WERI-Rb-1 (cell line): ENCODE data around the gene ANKRD6.
"Not testable (repeated sequence)": the region's sequence is repeated elsewhere in the genome, so short reads cannot be mapped to it uniquely, and the experiment has no call there.

Experiments used
- DNase-seq: peaks from one replicate; pipeline ENCODE4 v3.0.0-alpha.2; 2020
- H3K27ac ChIP-seq: fragments of 250-450 bp; sonication (Bioruptor Pico); 2 replicates; pipeline ENCODE4 v1.5.1; 2020; ENCODE audit warnings: mild to moderate bottlenecking, moderate library complexity
- H3K27me3 ChIP-seq: fragments of 250-450 bp; sonication (Bioruptor Pico); 2 replicates; pipeline ENCODE4 v1.5.1; 2021; ENCODE audit warnings: mild to moderate bottlenecking, low read depth, moderate library complexity; ENCODE audit not compliant: insufficient read depth, severe bottlenecking
- H3K36me3 ChIP-seq: fragments of 250-450 bp; sonication (Bioruptor Pico); 2 replicates; pipeline ENCODE4 v1.5.1; 2020; ENCODE audit warnings: mild to moderate bottlenecking, moderate library complexity
- H3K4me3 ChIP-seq: 2 replicates; pipeline ENCODE4 v1.5.1; 2011; ENCODE audit warnings: low read depth, mild to moderate bottlenecking, control low read depth, low read length
- H3K9me3 ChIP-seq: fragments of 250-450 bp; sonication (Bioruptor Pico); 2 replicates; pipeline ENCODE4 v1.5.1; 2021; ENCODE audit warnings: mild to moderate bottlenecking, moderate library complexity; ENCODE audit not compliant: severe bottlenecking
- CTCF ChIP-seq: IDR thresholded peaks from 2 replicates; pipeline ENCODE4 v1.5.1; 2011; ENCODE audit warnings: low read depth, mild to moderate bottlenecking, control low read depth, inconsistent platforms, low read length

ANKRD6 gene

GRCh38 chr6:89630488-89630887 lies 197.5 kb downstream of the ANKRD6 start:
- Histone ChIP-seq H3K9me3 (no peaks in the 10 kb centered on the region), H3K36me3 (peaks cover 9% of the 10 kb centered on the region), H3K27ac (no peak overlapping the region), H3K4me3 (no peak overlapping the region), H3K27me3 (no peaks in the 10 kb centered on the region)
- no peak for TF ChIP-seq CTCF
- DNase-seq, result no peak

GRCh38 chr6:89636412-89636811 lies 203.5 kb downstream of the ANKRD6 start:
- H3K9me3 ChIP-seq, DNase-seq, H3K4me3 ChIP-seq, H3K36me3 ChIP-seq, H3K27ac ChIP-seq, H3K27me3 ChIP-seq: not testable (repeated sequence)

GRCh38 chr6:89637960-89638319 lies 205.0 kb downstream of the ANKRD6 start:
- DNase-seq, result peak; percentile 24
- no peaks in the 10 kb centered on the region for H3K9me3 ChIP-seq
- no peak for TF ChIP-seq CTCF

GRCh38 chr6:89638320-89639195 lies 205.6 kb downstream of the ANKRD6 start, which contains the start of gene LYRM2:
TSS of gene LYRM2 (minus strand) at chr6:89638747. CDS start at chr6:89638716, 31 bp downstream.
- peak; percentile 96 for DNase-seq
- H3K4me3 ChIP-seq, result peak within 1 kb of the TSS; percentile 89
- TF ChIP-seq CTCF, result 0 out of 2 replicates have a peak, but pooled peaks have one; percentile 5
- peak within 1 kb of the TSS; percentile 89 for H3K27ac ChIP-seq
- H3K27me3 ChIP-seq, result no peaks in the 10 kb centered on the region
- H3K36me3 ChIP-seq, result peaks cover 21% of the 10 kb centered on the region
- no peaks in the 10 kb centered on the region for H3K9me3 ChIP-seq

More at GRCh38 chr6:89637960-89638319, 205.0 kb downstream of the ANKRD6 start:
- peak overlapping the region; percentile 89 for H3K4me3 ChIP-seq
- H3K27me3 ChIP-seq, result no peaks in the 10 kb centered on the region
- H3K27ac ChIP-seq, result peak overlapping the region; percentile 89
- peaks cover 15% of the 10 kb centered on the region for H3K36me3 ChIP-seq

- no peak for TF ChIP-seq CTCF
- Histone ChIP-seq H3K27me3 (no peaks in the 10 kb centered on the region), H3K36me3 (peaks cover 38% of the 10 kb centered on the region), H3K27ac (peak overlapping the region; percentile 50), H3K9me3 (no peaks in the 10 kb centered on the region), H3K4me3 (no peak overlapping the region)
- peak; percentile 16 for DNase-seq
These were observed 207.9 kb downstream of the ANKRD6 start for GRCh38 chr6:89640804-89641203.

- peaks cover 44% of the 10 kb centered on the region for H3K36me3 ChIP-seq
- not testable (repeated sequence) for H3K27ac ChIP-seq, DNase-seq, H3K9me3 ChIP-seq, H3K4me3 ChIP-seq, H3K27me3 ChIP-seq
These were observed 208.6 kb downstream of the ANKRD6 start for GRCh38 chr6:89641581-89641980.
